Fibroblast of lung (primary cell): ENCODE data around the gene PGLYRP3. TPM values are rescaled to one million over a fixed set of nuclear protein-coding genes. Genes with fewer than 3 reads are reported as not detected.
"Not testable (repeated sequence)": the region's sequence is repeated elsewhere in the genome, so short reads cannot be mapped to it uniquely, and the experiment has no call there.

Experiments used
- DNase-seq, 2 donors: peaks; one replicate each; pipeline versions ENCODE4 v3.0.0 to v3.0.0-alpha.2; 2010; ENCODE audit warnings: low read depth in 2 of 2
- H2AFZ ChIP-seq: 2 replicates; pipeline ENCODE4 v1.5.1; 2012; ENCODE audit warnings: low read length, control low read depth, inconsistent platforms
- H3K27ac ChIP-seq: 2 replicates; pipeline ENCODE4 v1.5.1; 2011; ENCODE audit warnings: low read length, control low read depth; ENCODE audit not compliant: insufficient read depth
- H3K27me3 ChIP-seq: 2 replicates; pipeline ENCODE4 v1.5.1; 2011; ENCODE audit warnings: mild to moderate bottlenecking, low read length; ENCODE audit not compliant: control insufficient read depth, insufficient read depth
- H3K36me3 ChIP-seq: 2 replicates; pipeline ENCODE4 v1.5.1; 2011; ENCODE audit warnings: low read length; ENCODE audit not compliant: control insufficient read depth, insufficient read depth
- H3K4me1 ChIP-seq: 2 replicates; pipeline ENCODE4 v1.5.1; 2011; ENCODE audit warnings: low read length; ENCODE audit not compliant: control insufficient read depth, insufficient read depth; ENCODE audit errors: extremely low read depth
- H3K4me2 ChIP-seq: 2 replicates; pipeline ENCODE4 v1.5.1; 2011; ENCODE audit warnings: low read length, control low read depth; ENCODE audit not compliant: insufficient read depth; ENCODE audit errors: extremely low read depth
- H3K4me3 ChIP-seq, 4 experiments: fragments of 200-600 bp in 1 of 4; sonication (generic) in 1 of 4; replicated peaks in 1 of 4; 2 replicates each; pipeline ENCODE4 v1.5.1; 2011 to 2016; ENCODE audit warnings: low read length in 4 of 4, low read depth in 3 of 4, mild to moderate bottlenecking in 3 of 4, control low read depth in 2 of 4, inconsistent platforms in 1 of 4, mixed read lengths in 1 of 4; ENCODE audit not compliant: insufficient read depth in 1 of 4; ENCODE audit errors: control extremely low read depth in 1 of 4
- H3K79me2 ChIP-seq: 2 replicates; pipeline ENCODE4 v1.5.1; 2012; ENCODE audit warnings: mild to moderate bottlenecking, low read length, inconsistent platforms; ENCODE audit not compliant: control insufficient read depth, insufficient read depth
- H3K9ac ChIP-seq: 2 replicates; pipeline ENCODE4 v1.5.1; 2011; ENCODE audit warnings: mild to moderate bottlenecking, low read length, control low read depth; ENCODE audit not compliant: insufficient read depth
- H3K9me3 ChIP-seq: 2 replicates; pipeline ENCODE4 v1.5.1; 2012; ENCODE audit warnings: low read depth, low read length; ENCODE audit not compliant: control insufficient read depth, insufficient read depth
- H4K20me1 ChIP-seq: 2 replicates; pipeline ENCODE4 v1.5.1; 2011; ENCODE audit warnings: low read length; ENCODE audit not compliant: control insufficient read depth, insufficient read depth; ENCODE audit errors: extremely low read depth
- EZH2 ChIP-seq: IDR thresholded peaks from 2 replicates; pipeline ENCODE4 v1.5.1; 2012; ENCODE audit warnings: low read length, control low read depth, mild to moderate bottlenecking; ENCODE audit errors: missing control alignments
- polyA plus RNA-seq, 2 donors: library from polyadenylated mRNA; depleted of rRNA in 1 of 2; stranded (reverse) in 1 of 2; unstranded in 1 of 2; fragments of >200 nt; gene quantifications; 2 replicates each; pipeline ENCODE4 v1.2.1, GENCODE V29; 2011 to 2012; ENCODE audit warnings: missing spikeins in 1 of 2
- total RNA-seq: library from RNA; depleted of rRNA; stranded (reverse); fragments of >200 nt; gene quantifications from 2 replicates; pipeline ENCODE4 v1.2.1, GENCODE V29; 2014
- TF ChIP-seq, protein P1 (sequence below), 2 donors: IDR thresholded peaks in 1 of 2; conservative IDR thresholded peaks in 1 of 2; 1 replicate in 1 of 2; 2 replicates in 1 of 2; pipeline ENCODE4 v1.5.1; 2011 to 2012; ENCODE audit warnings: low read length in 2 of 2, control low read depth in 1 of 2, inconsistent platforms in 1 of 2, low read depth in 1 of 2, mild to moderate bottlenecking in 1 of 2

The PGLYRP3 gene
- total and polyA plus RNA-seq, 2 donors (not counting 1 experiment from before 2014, with no cell fraction given): not detected

DNA sequence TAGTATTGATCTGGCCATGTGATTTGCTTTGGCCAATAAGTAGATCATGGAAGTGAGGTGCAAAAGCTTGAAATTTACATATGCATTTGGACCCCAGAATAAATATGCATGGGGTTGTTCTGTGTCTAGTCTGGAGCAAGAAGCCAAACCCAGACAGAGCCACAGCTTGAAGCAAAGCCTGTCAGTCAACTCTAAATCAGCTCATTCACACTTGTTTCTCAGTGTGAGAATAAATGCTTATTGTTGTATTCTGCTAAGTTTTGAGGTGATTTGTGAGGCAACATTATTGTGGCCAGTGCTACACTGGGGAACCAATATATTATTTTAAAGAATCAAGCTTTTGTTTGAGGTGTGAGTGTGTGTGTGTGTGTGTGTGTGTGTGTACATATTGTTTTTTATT lies 12.2 kb upstream of the PGLYRP3 start:
- Histone ChIP-seq H3K36me3 (no peaks in the 10 kb centered on the region), H3K9me3 (no peaks in the 10 kb centered on the region), H3K4me1 (no peaks in the 10 kb centered on the region), H3K9ac (no peak overlapping the region), H4K20me1 (no peaks in the 10 kb centered on the region), H3K4me3 (no peak overlapping the region), H3K79me2 (no peaks in the 10 kb centered on the region), H3K4me2 (no peak overlapping the region), H2AFZ (no peak overlapping the region), H3K27ac (no peak overlapping the region), H3K27me3 (no peaks in the 10 kb centered on the region)
- no peak for TF ChIP-seq EZH2
- TF ChIP-seq, protein P1, sequence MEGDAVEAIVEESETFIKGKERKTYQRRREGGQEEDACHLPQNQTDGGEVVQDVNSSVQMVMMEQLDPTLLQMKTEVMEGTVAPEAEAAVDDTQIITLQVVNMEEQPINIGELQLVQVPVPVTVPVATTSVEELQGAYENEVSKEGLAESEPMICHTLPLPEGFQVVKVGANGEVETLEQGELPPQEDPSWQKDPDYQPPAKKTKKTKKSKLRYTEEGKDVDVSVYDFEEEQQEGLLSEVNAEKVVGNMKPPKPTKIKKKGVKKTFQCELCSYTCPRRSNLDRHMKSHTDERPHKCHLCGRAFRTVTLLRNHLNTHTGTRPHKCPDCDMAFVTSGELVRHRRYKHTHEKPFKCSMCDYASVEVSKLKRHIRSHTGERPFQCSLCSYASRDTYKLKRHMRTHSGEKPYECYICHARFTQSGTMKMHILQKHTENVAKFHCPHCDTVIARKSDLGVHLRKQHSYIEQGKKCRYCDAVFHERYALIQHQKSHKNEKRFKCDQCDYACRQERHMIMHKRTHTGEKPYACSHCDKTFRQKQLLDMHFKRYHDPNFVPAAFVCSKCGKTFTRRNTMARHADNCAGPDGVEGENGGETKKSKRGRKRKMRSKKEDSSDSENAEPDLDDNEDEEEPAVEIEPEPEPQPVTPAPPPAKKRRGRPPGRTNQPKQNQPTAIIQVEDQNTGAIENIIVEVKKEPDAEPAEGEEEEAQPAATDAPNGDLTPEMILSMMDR (conservative IDR thresholded peaks at IDR 0.05 in 1 of 2, IDR thresholded peaks at IDR 0.05 in 1 of 2; ENCODE audit: low read depth in 1 of 2, low read length in 2 of 2): no peak
- DNase-seq: no peak

DNA sequence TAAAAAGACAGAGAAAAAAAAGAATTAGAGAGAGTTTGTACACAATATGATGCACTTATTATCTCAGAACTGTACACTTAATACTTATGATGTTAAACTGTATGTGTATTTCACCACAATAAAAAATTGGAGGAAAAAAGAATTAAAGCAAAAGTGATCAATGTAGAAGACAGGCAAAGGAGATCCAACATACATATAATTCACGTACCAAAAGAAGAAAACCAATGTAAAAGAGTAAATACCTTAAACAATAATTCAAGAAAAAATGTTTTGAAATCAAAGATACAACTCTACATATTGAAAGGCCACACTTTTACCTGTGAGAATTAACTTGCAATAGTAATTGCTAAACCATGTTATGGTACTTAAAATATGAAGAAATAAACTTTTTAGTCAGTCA lies 9.8 kb upstream of the PGLYRP3 start:
- no peak for TF ChIP-seq EZH2
- TF ChIP-seq, protein P1 (conservative IDR thresholded peaks at IDR 0.05 in 1 of 2, IDR thresholded peaks at IDR 0.05 in 1 of 2; ENCODE audit: low read depth in 1 of 2, low read length in 2 of 2): no peak
- H3K9me3 ChIP-seq: no peaks in the 10 kb centered on the region
- no peaks in the 10 kb centered on the region for H4K20me1 ChIP-seq
- H3K27ac ChIP-seq: no peak overlapping the region
- no peaks in the 10 kb centered on the region for H3K36me3 ChIP-seq
- DNase-seq: no peak
- no peak overlapping the region for H3K9ac ChIP-seq
- H3K4me2 ChIP-seq: no peak overlapping the region
- no peak overlapping the region for H2AFZ ChIP-seq
- H3K4me1 ChIP-seq: no peaks in the 10 kb centered on the region
- no peaks in the 10 kb centered on the region for H3K79me2 ChIP-seq
- H3K4me3 ChIP-seq: no peak overlapping the region
- no peaks in the 10 kb centered on the region for H3K27me3 ChIP-seq

GRCh38 chr1:153318145-153318544 lies 5.4 kb upstream of the PGLYRP3 start:
- H3K9ac ChIP-seq, H3K9me3 ChIP-seq, H2AFZ ChIP-seq, H4K20me1 ChIP-seq, H3K79me2 ChIP-seq, H3K27me3 ChIP-seq, DNase-seq, H3K36me3 ChIP-seq, H3K4me1 ChIP-seq, H3K27ac ChIP-seq, H3K4me3 ChIP-seq, H3K4me2 ChIP-seq: not testable (repeated sequence)

GRCh38 chr1:153316013-153316412 lies 3.3 kb upstream of the PGLYRP3 start:
- H3K4me1 ChIP-seq, H3K27ac ChIP-seq, H3K9me3 ChIP-seq, H2AFZ ChIP-seq, H4K20me1 ChIP-seq, H3K4me3 ChIP-seq, H3K27me3 ChIP-seq, H3K79me2 ChIP-seq, DNase-seq, H3K36me3 ChIP-seq, H3K4me2 ChIP-seq, H3K9ac ChIP-seq: not testable (repeated sequence)

GRCh38 chr1:153314388-153314787 lies 1.6 kb upstream of the PGLYRP3 start:
- H3K27ac ChIP-seq, H3K79me2 ChIP-seq, H3K36me3 ChIP-seq, DNase-seq, H3K9me3 ChIP-seq, H3K4me1 ChIP-seq, H3K4me3 ChIP-seq, H4K20me1 ChIP-seq, H3K4me2 ChIP-seq, H3K27me3 ChIP-seq, H3K9ac ChIP-seq, H2AFZ ChIP-seq: not testable (repeated sequence)
